Stimulated activated CD8-positive, alpha-beta memory T cell treated with anti-CD3 and anti-CD28 coated beads, Interleukin-12 subunit alpha, Interleukin-12 subunit beta, amount 100 ng/mL, for 24 hours (primary cell): ENCODE results near the gene ZMIZ1.

Source experiments
- DNase-seq: peaks from one replicate; pipeline ENCODE4 v3.0.0-alpha.2; 2020; ENCODE audit errors: extremely low read depth

ZMIZ1 gene

GRCh38 chr10:79139124-79139835 lies 70.5 kb downstream of the ZMIZ1 start:
- no peak for DNase-seq

- DNase-seq = no peak
Measured at GRCh38 chr10:79140085-79140793, 71.5 kb downstream of the ZMIZ1 start.

GRCh38 chr10:79140855-79141254 lies 72.1 kb downstream of the ZMIZ1 start:
- no peak for DNase-seq

GRCh38 chr10:79142064-79142491 lies 73.3 kb downstream of the ZMIZ1 start:
- no peak for DNase-seq

- DNase-seq = no peak
Measured at GRCh38 chr10:79142522-79143309, 74.0 kb downstream of the ZMIZ1 start.

- no peak for DNase-seq
Measured at GRCh38 chr10:79143879-79144278, 75.1 kb downstream of the ZMIZ1 start.

GRCh38 chr10:79144351-79145173 lies 75.8 kb downstream of the ZMIZ1 start:
- no peak for DNase-seq

GRCh38 chr10:79145174-79145483 lies 76.4 kb downstream of the ZMIZ1 start:
- DNase-seq = no peak

GRCh38 chr10:79145517-79146470 lies 77.0 kb downstream of the ZMIZ1 start:
- DNase-seq = no peak

- no peak for DNase-seq
Measured at GRCh38 chr10:79146611-79147130, 77.9 kb downstream of the ZMIZ1 start.

GRCh38 chr10:79147306-79147705 lies 78.5 kb downstream of the ZMIZ1 start:
- DNase-seq = no peak

GRCh38 chr10:79147796-79148451 lies 79.2 kb downstream of the ZMIZ1 start:
- no peak for DNase-seq

GRCh38 chr10:79148452-79149344 lies 79.9 kb downstream of the ZMIZ1 start:
- no peak for DNase-seq

- no peak for DNase-seq
Measured at GRCh38 chr10:79149345-79149661, 80.5 kb downstream of the ZMIZ1 start.

- DNase-seq = no peak
Measured at GRCh38 chr10:79149662-79150443, 81.1 kb downstream of the ZMIZ1 start.

GRCh38 chr10:79150444-79150754 lies 81.6 kb downstream of the ZMIZ1 start:
- no peak for DNase-seq

GRCh38 chr10:79152423-79152817 lies 83.7 kb downstream of the ZMIZ1 start:
- DNase-seq = no peak

- DNase-seq = no peak
Measured at GRCh38 chr10:79153745-79154144, 85.0 kb downstream of the ZMIZ1 start.
